PC-9 (cell line): ENCODE measurements around the gene SPDYC.

ENCODE experiments used
- CTCF ChIP-seq: fragments of 200-600 bp; sonication (generic); conservative IDR thresholded peaks from 2 replicates; pipeline ENCODE4 v1.6.1; 2017; ENCODE audit warnings: mixed run types, antibody characterized with exemption, mild to moderate bottlenecking, moderate library complexity
- EZH2 ChIP-seq: fragments of 200-600 bp; sonication (generic); IDR thresholded peaks from 2 replicates; pipeline ENCODE4 v1.8.0; 2017; ENCODE audit warnings: antibody characterized with exemption, low read depth

- no peak for TF ChIP-seq CTCF
- no peak for TF ChIP-seq EZH2
Measured at GRCh38 chr11:65182258-65183170, 12.5 kb downstream of the SPDYC start.
